Measurements from ENCODE around the gene SDR9C7.
"Not testable (repeated sequence)": the region's sequence is repeated elsewhere in the genome, so short reads cannot be mapped to it uniquely, and the experiment has no call there.

GRCh38 chr12:56974224-56974623 is 40.0 kb upstream of the SDR9C7 start:
- not testable (repeated sequence) for TF ChIP-seq MAX (IDR thresholded peaks at IDR 0.05; ENCODE audit: low read depth, low read length); CTCF (IDR thresholded peaks at IDR 0.05; ENCODE audit: low read depth, low read length); POLR2A (IDR thresholded peaks at IDR 0.05; ENCODE audit: extremely low read depth, insufficient read length); MYC (IDR thresholded peaks at IDR 0.05; ENCODE audit: low read depth, low read length)
